ENCODE measurements around the gene CORO1C.
"Not testable (repeated sequence)": the region's sequence is repeated elsewhere in the genome, so short reads cannot be mapped to it uniquely, and the experiment has no call there.

The CORO1C gene

DNA sequence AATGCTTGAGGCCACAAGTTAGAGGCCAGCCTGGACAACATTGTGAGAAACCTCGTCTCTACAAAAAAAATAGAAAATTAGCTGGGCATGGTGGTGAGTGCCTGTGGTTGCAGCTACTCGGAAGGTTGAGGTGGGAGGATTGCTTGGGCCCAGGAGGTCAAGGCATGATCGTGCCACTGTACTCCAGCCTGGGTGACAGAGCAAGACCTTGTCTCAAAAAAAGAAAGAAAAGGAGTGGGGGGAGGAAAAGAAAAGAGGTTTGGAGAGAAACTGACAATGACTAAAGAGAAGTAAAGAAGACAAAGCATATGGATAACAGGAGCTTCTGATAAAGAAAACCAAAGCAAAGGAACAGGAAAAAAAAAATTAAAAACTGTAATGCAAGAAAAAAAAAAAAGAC lies 60.2 kb downstream of the CORO1C start:
- no peak for DNase-seq

DNA sequence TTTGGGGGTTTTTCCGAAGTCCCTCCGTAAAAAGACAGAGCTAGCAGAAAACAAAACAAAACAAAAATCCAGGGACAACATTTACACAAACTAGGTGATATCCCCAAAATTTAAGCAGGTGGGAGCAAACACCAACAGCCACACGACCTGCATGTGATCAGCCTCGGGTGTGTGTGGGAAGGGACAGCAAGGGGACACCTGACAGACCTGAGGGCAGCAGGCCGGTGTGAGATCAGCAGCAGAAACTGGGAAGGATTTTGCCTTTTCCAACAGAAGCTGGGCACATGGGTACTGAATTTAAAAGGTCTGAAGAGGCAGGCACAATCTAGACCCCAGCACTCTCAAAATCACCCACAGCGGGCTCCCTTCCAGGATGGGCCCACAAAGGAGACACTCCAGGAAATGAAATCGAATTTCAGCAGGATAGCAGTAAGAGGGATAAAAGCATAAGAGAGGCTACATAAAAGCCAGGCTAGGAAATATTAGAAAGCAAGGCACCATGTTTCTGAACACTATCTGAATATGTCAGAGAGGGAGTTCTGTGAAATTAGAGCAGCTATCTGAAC lies 61.2 kb downstream of the CORO1C start:
- no peak for DNase-seq

DNA sequence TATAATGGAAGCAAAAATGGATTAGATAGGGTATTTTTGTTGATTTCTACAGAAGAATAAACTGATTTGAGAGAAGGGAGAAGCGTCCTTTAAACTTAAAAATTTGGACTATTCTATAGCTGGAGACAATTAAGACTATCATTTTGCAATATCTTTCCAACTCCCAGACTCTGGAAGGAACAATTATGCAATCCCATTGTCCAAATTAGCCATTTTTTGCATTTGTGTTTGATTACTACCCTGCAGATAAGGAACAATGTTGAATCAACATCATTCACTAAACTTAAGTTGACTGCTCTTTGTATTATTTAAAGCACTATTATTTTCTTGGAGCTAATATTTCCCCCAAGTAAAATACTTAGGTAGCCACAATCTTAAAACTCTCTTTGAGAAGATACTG lies 62.8 kb downstream of the CORO1C start:
- DNase-seq = no peak

DNA sequence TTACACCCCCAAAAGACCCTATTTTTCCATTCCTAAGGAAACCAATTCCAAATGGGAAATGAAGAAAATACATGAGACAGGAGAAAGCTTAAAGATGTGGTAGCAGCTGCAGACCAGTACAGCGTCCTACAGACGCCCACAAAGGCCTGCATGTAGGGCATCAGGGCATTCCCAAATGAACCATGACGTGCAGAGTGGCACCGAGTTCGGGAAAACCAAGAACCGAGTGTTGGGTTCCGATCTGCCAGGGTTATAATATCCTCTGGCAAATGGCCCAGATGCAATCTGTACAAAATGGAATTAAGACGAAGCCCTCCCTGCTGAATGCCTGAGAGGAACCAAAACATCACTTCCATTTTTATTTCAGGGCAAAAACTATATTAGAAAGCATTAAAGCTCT lies 63.3 kb downstream of the CORO1C start:
- no peak for DNase-seq

DNA sequence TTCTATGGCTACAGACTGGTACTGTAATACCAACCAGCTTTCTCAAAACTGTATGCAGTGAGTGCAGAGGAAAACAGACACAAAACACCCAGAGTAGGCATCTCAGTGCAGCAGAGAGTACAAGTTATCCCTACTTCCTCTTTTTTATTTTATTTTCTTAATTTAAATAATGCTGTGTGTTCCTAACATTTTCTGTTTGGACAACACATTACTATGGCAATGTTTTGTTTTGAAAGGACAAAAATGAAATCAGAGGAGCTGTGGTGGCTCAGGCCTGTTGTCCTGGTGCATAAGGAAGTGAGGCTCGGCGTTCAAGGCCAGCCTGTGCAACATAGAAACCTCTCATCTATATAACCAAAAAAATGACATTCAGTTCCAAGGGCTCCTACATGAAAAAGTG lies 64.0 kb downstream of the CORO1C start:
- DNase-seq = no peak

DNA sequence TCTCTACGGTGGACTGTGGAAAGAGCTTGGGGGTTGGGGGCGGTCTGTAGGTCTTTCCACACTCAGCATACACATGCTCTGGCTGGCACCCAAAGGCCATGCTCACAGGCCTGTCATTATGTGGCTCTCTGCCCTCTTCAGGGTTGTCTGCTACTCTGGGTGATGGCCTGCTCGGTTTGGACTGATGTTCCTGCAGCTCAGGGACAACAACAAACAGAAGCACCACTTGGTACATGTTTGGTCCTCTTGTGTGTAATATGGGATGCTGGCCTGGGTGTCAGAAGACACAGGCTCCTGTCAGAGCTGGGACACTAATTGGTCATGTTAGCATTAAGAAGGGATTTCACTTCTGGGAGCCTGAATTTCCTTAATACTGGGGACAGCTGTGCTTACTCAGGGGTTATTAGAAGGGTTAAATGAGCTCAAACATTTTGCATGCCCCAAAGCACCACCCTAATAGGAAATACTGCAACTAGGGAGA lies 64.9 kb downstream of the CORO1C start:
- DNase-seq = no peak

DNA sequence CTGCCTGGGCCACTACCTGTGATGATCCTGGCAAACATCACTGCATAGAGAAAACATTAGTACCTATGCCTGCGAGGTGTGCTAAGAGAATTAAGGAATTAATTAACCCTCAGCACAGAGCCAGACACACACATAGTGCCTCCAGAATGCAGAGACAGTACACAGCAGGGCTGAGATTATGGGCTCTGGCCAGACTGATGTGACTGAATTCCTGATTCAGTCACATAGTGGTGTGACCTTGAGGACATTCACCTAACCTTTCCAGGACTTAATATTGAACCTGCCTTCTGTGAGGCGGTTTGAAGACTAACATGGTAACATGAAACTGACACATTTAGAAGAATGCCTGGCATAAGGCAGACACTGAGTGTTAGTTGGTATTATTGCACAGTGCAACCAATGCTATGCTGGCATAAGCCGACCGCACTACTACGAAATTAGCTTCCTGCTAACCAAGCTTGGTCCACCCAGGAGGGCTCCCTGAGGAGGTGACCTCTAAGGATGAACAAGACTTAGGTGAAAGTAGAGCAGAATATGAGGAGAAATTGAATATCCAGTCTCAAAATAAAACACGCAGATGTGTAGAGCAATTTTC lies 65.6 kb downstream of the CORO1C start:
- DNase-seq = no peak

DNA sequence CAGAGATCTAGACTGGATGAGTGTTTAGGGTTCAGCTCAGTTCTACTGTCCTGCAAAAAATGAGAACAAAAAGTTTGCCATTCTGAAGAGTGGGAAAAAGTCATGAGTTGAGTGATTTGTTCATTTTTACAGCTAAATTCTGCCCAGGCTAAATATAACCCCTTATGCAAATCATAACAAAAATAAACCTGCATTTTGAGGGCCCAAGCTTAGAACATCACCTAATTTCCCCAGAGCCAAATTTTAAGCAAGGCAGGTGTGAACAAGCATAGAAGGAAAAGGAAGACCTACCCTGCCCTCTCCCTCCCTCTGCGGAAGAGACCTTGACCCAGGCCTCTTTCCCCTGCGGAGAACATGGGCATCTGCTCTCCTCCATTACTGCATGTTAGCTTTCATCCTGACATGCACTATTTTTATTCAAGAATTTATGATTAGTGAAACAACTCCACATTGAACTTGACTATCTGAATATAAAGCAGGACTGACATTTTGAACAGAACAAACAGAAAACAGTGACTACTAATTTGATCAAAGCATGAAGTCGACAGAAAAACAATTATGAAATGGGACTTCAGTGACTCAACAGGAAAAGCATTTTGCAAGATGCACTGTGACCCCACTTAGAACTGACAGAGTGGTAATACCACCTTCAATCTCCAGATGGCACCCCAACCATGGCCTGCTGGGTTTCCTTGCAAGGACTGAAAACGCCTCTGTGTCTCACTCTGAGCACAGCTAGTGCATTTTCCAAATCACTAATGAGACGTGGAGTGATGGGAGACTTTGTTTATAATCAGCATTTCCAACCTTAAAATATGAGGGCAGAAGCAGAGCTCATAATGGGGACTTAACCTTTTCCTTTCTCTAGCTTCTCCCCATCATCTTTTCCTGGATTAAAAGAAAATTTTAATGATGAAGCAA lies 66.7 kb downstream of the CORO1C start:
- peak; percentile 80 to 87 for DNase-seq

DNA sequence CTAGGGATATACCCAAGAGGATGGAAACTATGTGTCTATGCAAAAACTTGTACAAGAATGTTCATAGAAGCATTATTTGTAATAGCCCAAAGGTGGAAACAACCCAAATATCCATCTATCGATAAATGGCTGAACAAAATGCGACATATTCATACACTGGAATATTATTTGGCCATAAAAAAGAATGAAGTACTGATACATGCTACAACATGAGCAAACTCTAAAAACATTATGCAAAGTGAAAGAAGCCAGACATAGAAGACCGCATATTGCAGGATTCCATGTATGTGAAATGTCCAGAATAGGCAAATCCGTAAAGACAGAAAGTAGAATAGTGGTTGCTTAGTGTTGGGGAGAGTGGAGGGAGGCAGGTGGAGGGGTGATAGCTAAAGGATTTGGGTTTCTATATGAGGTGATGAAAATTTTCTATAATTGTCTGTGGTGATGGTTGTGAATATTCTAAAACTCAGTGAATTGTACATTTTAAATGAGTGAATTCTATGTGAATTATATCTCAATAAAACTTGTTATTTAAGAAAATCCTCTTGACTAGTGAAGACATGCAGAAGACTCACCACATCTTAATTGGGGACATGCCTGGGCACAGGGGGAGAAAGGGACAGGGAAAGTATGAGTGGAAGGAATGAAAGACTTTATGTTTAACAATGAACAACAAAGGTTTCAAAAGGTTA lies 67.8 kb downstream of the CORO1C start:
- DNase-seq = no peak

DNA sequence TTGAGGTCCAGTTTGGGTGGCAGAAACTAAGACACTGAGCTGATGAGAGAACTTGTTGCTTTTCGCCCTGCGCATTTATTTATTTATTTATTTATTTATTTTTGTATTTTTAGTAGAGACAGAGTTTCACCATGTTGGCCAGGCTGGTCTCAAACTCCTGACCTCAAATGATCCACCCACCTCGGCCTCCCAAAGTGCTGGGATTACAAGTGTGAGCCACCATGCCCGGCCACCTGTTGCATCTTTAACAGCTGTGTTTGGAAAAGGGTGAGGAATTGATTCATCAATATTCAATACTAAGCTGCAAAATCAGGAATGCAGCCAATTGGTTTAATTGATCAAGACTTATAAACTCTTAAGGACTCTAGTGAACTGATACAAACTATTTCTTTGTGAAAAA lies 73.2 kb downstream of the CORO1C start:
- not testable (repeated sequence) for DNase-seq

DNA sequence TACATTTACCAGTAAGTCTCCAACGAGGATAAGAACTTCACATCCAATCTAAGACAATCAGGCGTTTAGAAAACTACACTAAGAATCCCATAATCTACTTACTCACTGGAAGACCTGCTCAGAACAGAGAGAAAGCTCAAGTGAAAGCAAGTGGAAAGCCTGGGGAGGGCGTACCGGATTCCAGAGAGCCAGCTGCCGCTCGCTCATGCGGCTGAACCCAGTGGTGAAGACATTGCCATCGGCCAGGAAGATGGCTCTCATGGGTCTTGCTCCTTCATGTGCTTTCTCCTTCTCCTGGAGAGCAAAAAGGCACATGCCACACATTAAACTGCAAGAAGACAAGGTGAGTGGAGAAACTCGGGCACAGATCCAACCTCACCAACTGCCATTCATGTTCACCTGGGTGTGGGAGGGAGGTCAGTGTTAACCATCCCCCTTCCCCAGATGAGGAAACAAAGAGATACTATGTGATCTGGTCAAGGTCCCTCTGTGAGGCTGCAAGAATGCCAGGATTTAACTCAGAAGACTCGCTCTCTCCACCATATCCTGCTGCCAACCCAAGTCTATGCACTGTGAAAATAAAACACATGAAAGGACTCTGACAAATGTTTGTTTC lies 74.1 kb downstream of the CORO1C start:
- DNase-seq = no peak

DNA sequence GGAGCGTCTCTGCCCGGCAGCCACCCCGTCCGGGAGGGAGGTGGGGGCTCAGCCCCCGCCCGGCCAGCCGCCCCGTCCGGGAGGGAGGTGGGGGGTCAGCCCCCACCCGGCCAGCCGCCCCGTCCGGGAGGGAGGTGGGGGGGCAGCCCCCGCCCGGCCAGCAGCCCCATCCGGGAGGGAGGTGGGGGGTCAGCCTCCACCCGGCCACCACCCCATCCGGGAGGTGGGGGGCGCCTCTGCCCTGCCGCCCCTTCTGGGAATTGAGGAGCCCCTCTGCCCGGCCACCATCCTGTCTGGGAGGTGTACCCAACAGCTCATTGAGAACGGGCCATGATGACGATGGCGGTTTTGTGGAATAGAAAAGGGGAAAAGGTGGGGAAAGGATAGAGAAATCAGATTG lies 75.1 kb downstream of the CORO1C start:
- not testable (repeated sequence) for DNase-seq

DNA sequence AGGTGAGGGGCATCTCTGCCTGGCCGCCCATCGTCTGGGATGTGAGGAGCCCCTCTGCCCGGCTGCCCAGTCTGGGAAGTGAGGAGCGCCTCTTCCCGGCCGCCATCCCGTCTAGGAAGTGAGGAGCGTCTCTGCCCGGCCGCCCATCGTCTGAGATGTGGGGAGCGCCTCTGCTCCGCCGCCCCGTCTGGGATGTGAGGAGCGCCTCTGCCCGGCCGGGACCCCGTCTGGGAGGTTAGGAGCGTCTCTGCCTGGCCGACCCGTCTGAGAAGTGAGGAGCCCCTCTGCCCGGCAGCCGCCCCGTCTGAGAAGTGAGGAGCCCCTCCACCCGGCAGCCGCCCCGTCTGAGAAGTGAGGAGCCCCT lies 75.5 kb downstream of the CORO1C start:
- not testable (repeated sequence) for DNase-seq

DNA sequence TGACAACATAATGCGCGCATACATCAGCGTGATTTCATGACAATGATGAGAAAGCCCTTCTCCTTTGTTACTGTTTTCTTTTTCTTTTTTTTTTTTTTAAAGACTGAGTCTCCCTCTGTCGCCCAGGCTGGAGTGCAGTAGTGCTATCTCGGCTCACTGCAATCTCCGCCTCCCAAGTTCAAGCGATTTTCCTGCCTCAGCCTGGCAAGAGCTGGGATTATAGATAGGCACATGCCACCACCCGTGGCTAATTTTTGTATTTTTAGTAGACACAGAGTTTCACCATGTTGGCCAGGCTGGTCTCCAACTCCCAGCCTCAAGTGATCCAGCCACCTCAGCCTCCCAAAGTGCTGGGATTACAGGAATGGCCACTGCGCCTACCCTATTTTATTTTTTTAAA lies 76.7 kb downstream of the CORO1C start:
- not testable (repeated sequence) for DNase-seq

DNA sequence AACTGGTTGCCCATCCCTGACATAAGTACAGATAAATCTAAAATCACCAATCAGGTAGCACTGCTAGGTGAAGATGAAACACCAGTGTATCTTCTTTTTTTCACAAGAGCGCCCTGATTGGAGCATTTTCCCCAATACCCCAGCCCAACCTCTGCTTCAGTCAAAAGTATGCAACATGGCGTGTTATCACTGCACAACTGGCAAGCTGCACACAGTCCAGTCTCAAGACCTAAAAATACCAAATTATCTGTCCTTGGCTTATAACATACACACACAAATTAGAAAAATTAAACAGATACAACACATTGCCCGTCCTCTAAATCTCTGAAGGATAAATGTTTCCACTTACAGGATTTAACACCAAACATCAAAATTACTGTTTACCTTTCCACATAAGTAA lies 77.4 kb downstream of the CORO1C start:
- no peak for DNase-seq

DNA sequence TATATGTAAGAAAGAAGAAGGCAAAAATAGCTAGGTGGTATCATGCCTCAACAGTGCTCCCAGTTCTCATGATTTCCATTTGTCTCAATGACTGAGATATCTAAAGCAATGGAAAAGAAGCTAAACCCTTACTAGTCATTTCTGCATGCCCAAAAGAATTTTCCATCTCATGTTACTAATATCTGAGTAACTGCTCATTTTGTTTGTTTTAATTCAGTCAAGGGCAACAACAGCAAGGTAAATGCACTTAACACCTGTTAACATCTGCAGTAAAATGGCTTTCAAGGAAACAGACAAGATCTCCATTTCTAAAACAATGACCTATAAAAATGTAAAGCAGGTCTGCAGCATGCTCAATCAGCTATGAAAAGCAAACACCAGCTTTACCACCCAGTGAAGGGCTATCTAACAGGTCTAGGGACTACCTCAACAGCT lies 78.2 kb downstream of the CORO1C start:
- DNase-seq = no peak

DNA sequence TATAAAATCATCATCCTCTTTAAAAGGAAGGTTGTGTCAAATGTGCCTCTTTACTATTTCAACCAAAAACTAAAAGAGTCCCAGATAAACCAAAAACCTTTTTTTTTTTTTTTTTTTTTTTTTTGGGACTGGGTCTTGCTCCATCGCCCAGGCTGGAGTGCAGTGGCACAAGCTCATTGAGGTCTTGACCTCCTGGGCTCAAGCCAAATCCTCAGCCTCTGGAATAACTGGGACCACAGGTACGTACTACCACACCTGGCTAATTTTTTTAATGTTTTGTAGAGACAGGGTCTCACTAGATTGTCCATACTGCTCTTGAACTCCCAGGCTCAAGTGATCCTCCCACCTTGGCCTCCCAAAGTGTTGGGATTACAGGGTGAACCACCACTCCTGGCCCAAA lies 81.2 kb downstream of the CORO1C start:
- no peak for DNase-seq

DNA sequence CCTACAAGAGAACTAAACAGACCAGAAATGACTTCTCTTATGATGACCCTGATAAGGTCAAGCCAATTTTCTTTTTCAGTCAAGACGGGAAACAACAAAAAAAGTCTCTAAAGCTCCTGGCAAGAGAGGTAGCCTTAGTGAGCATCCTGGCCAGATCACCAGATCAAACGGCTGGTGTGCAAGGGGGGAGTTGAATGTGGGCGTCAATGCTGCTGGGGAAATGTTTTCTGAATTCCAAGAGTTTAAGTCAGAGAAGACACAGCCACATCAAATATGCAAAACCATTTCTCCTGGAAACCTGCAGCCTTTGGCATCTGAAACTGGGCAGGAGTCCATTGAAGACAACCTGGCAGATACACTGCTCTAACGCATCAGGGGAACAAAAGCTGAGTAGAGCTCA lies 81.6 kb downstream of the CORO1C start:
- no peak for DNase-seq

DNA sequence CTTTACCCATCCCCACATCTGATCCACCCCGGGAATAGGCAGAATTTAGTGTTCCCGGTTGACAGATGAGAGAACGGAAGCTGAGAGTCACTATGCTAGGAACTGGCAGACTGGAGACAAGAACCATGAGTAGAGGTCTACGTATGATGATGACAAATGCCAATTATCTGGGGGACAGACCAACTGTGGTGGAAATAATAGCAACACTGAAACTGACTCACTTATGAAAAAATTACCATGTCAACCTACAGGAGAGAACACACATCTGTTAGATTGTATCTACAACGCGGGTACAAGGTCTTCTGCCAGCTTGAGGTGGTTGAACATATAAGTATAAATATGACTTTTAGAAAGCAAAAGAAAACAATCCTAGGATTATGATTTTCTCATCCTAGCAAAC lies 82.2 kb downstream of the CORO1C start:
- DNase-seq = no peak

DNA sequence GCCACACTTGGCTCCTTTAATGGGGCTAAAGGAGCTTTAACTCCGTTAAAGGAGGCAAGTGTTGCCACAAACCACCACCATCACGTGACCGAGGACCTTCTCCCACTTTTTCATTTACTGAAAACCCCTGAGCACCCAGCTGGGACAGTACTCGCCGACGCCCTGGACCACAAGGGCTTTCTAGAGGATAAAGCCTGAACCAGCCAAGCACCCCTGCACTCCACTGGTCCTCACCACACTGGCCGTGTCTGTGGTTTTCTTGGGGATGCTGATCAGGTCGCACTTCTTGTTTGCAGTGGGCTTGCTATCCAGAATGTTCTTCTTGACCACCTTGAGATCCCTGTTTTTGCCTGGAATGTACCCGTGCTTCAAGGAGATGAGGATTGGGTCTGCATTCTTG lies 82.9 kb downstream of the CORO1C start:
- no peak for DNase-seq

DNA sequence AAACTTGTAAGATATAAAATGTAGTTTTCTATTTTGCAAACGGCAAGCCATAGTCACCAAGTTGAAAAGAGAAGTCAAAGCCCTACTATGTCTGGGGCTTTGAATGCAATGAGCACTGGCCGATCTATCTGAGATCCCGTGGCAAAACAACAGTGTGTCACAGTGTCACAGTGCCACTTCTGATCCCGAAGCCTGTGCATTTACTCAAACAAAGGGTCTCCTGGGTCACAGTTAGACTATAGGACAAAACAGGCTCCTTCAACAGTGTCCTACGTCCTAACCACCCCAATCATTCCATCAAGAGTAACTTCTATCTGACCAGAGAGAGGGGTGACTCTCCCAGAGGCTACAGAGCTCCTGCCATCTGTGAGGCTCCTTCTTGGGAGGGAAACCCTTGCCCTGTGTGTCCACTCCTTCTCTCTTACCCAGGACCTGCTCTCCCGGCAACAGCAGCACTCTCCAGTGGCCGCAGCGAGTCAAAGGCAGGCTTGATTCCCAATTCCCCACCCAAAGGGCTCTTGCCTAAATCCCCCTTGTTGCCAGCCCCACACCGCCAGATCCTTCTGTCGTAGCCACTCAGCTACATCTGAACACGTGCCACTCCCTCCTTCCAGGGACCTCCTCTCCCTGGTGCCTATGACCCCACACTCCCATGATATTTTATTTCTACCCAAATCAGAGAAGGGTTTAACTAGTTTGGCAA lies 83.6 kb downstream of the CORO1C start:
- DNase-seq = no peak

All from stimulated activated CD4-positive, alpha-beta T cell treated with anti-CD3 and anti-CD28 coated beads, Interleukin-2, amount 100 ng/mL, for 24 hours (primary cell).